Astrocyte of the spinal cord (primary cell): ENCODE measurements around the gene CAMTA1.

Experiments used
- DNase-seq: peaks from one replicate; pipeline ENCODE4 v3.0.0; 2011; ENCODE audit warnings: low read depth, low spot score
- H3K4me3 ChIP-seq: 2 replicates; pipeline ENCODE4 v1.5.1; 2011; ENCODE audit warnings: low read depth, mild to moderate bottlenecking, low read length, moderate library complexity
- CTCF ChIP-seq: IDR thresholded peaks from 2 replicates; pipeline ENCODE4 v1.5.1; 2012; ENCODE audit warnings: low read depth, mild to moderate bottlenecking, low read length, inconsistent platforms
- in situ Hi-C: cut with HindIII; loops from 2 replicates; pipeline ENCODE4 v1.10.0; 2017; ENCODE audit warnings: low sequenced_read_pairs

The CAMTA1 gene

GRCh38 chr1:7358425-7358824, 573.2 kb downstream of the CAMTA1 start:
- no peak for TF ChIP-seq CTCF
- in situ Hi-C loops: no loop called here
- no peak overlapping the region for H3K4me3 ChIP-seq
- no peak for DNase-seq

GRCh38 chr1:7360526-7360925, 575.3 kb downstream of the CAMTA1 start:
- no peak for TF ChIP-seq CTCF
- no peak for DNase-seq
- no peak overlapping the region for H3K4me3 ChIP-seq
- in situ Hi-C loops: no loop called here

GRCh38 chr1:7362947-7363346, 577.7 kb downstream of the CAMTA1 start:
- TF ChIP-seq CTCF: no peak
- no peak overlapping the region for H3K4me3 ChIP-seq
- DNase-seq: no peak
- in situ Hi-C loops: no loop called here

GRCh38 chr1:7363450-7363849, 578.2 kb downstream of the CAMTA1 start:
- no peak for TF ChIP-seq CTCF
- no peak overlapping the region for H3K4me3 ChIP-seq
- no peak for DNase-seq
- in situ Hi-C loops: no loop called here

- in situ Hi-C loops: no loop called here
- H3K4me3 ChIP-seq: no peak overlapping the region
- DNase-seq: no peak
- no peak for TF ChIP-seq CTCF
Measured at GRCh38 chr1:7365706-7366105, 580.5 kb downstream of the CAMTA1 start.

GRCh38 chr1:7366286-7366954, 581.2 kb downstream of the CAMTA1 start:
- no peak overlapping the region for H3K4me3 ChIP-seq
- DNase-seq: peak; percentile 47
- in situ Hi-C loops: no loop called here
- no peak for TF ChIP-seq CTCF
